A549 (cell line): ENCODE data around the gene POLDIP3. TPM values are rescaled to one million over a fixed set of nuclear protein-coding genes. Genes with fewer than 3 reads are reported as not detected.
"Not testable (repeated sequence)": the region's sequence is repeated elsewhere in the genome, so short reads cannot be mapped to it uniquely, and the experiment has no call there.

Experiments
- ATAC-seq, 2 experiments: fragments of 200-7000 bp in 1 of 2; fragments of >200 bp in 1 of 2; cut with Nextera tagmentation in 1 of 2; cut with Tn5 transposase in 1 of 2; 3 replicates each; pipeline versions ENCODE4 v1.8.0 to v1.9.1; 2018 to 2020; ENCODE audit warnings: mild to moderate bottlenecking in 1 of 2, moderate library complexity in 1 of 2
- CTCF ChIA-PET: fragments of 300-600 bp; sonication (Branson Sonifier 250); formaldehyde crosslinking; extraction: SDS; loops from one replicate; lab custom pipeline; 2021; ENCODE audit warnings: antibody characterized with exemption, inconsistent platforms; lab: Yijun Ruan, JAX
- POLR2A ChIA-PET: fragments of 350-600 bp; formaldehyde crosslinking; extraction: SDS; loops from one replicate; lab custom pipeline; 2021; ENCODE audit warnings: antibody characterized with exemption, inconsistent platforms; lab: Yijun Ruan, JAX
- DNase-seq, 2 experiments: peaks; one replicate each; pipeline versions ENCODE4 v3.0.0 to v3.0.0-alpha.2; 2011 to 2016; ENCODE audit warnings: low read depth in 1 of 2, low spot score in 1 of 2
- FAIRE-seq: peaks from 2 replicates; lab custom pipeline; 2011; peaks lifted over from hg19 to GRCh38; lab: Jason Lieb, UNC
- H3K27ac ChIP-seq, 2 experiments: fragments of >200 bp; sonication (Bioruptor Twin); formaldehyde crosslinking; 3 replicates each; pipeline ENCODE4 v1.5.1; 2016 to 2017
- H3K4me1 ChIP-seq: fragments of >200 bp; sonication (Bioruptor Twin); formaldehyde crosslinking; 3 replicates; pipeline ENCODE4 v1.6.1; 2016
- H3K4me2 ChIP-seq: fragments of >200 bp; sonication (Bioruptor Twin); formaldehyde crosslinking; 3 replicates; pipeline ENCODE4 v1.6.1; 2016
- H3K4me3 ChIP-seq: fragments of >200 bp; sonication (Bioruptor Twin); formaldehyde crosslinking; 3 replicates; pipeline ENCODE4 v1.5.1; 2016
- H3K9me3 ChIP-seq: fragments of >200 bp; sonication (Bioruptor Twin); formaldehyde crosslinking; 3 replicates; pipeline ENCODE4 v1.6.1; 2016
- CEBPB ChIP-seq, 2 experiments: fragments of >200 bp in 1 of 2; sonication (Bioruptor Twin) in 1 of 2; formaldehyde crosslinking in 1 of 2; IDR thresholded peaks; 2 replicates each; pipeline ENCODE4 v1.6.1; 2012 to 2016
- EP300 ChIP-seq, 2 experiments: fragments of >200 bp; sonication (Bioruptor Twin); formaldehyde crosslinking; IDR thresholded peaks; 2 replicates in 1 of 2; 3 replicates in 1 of 2; pipeline ENCODE4 v1.6.1; 2016 to 2017
- ESRRA ChIP-seq: fragments of 150-350 bp; IDR thresholded peaks from 2 replicates; pipeline ENCODE4 v1.6.1; 2014; ENCODE audit warnings: mild to moderate bottlenecking, low read length, borderline replicate concordance
- FOSL2 ChIP-seq, 2 experiments: fragments of 450-650 bp in 1 of 2; fragments of >200 bp in 1 of 2; sonication (Bioruptor Twin) in 1 of 2; formaldehyde crosslinking; IDR thresholded peaks; 2 replicates each; pipeline versions ENCODE4 v1.5.0 to v1.6.1; 2016 to 2020; ENCODE audit warnings: mild to moderate bottlenecking in 1 of 2, moderate library complexity in 1 of 2
- GATA3 ChIP-seq: IDR thresholded peaks from 2 replicates; pipeline ENCODE4 v1.6.1; 2012; ENCODE audit warnings: borderline replicate concordance
- JUN ChIP-seq, 2 experiments: fragments of >200 bp; sonication (Bioruptor Twin); formaldehyde crosslinking; IDR thresholded peaks; 2 replicates in 1 of 2; 3 replicates in 1 of 2; pipeline ENCODE4 v1.6.1; 2016 to 2017
- KDM5A ChIP-seq: fragments of 200-600 bp; sonication (generic); IDR thresholded peaks from 2 replicates; pipeline ENCODE4 v1.6.1; 2016; ENCODE audit warnings: antibody characterized with exemption, mild to moderate bottlenecking
- POLR2A ChIP-seq: IDR thresholded peaks from 2 replicates; pipeline ENCODE4 v1.6.1; 2012; ENCODE audit warnings: mild to moderate bottlenecking, low read length
- RCOR1 ChIP-seq: fragments of 150-350 bp; IDR thresholded peaks from 2 replicates; pipeline ENCODE4 v1.6.1; 2014; ENCODE audit warnings: antibody characterized with exemption, low read length, low read depth
- RFX5 ChIP-seq: fragments of 450-650 bp; IDR thresholded peaks from 2 replicates; pipeline ENCODE4 v1.7.1; 2014; ENCODE audit warnings: antibody characterized with exemption, mild to moderate bottlenecking, moderate library complexity
- ZFP36 ChIP-seq: fragments of 450-650 bp; IDR thresholded peaks from 2 replicates; pipeline ENCODE4 v1.6.1; 2014; ENCODE audit warnings: borderline replicate concordance; ENCODE audit not compliant: partially characterized antibody
- WGBS: methylation state at CpG from one replicate; pipeline ENCODE4 v1.1.6; 2017; ENCODE audit errors: missing lambda C conversion rate; 5-methylcytosine and 5-hydroxymethylcytosine counted together
- polyA plus RNA-seq, 4 experiments: library from polyadenylated mRNA; depleted of rRNA in 3 of 4; stranded (reverse); fragments of >200 nt; fragmentation: RNase III in 1 of 4; extraction: RNeasy Plus Mini Kit Qiagen cat#74134 plus additional on column Dnase treatment in 1 of 4; gene quantifications; 2 replicates in 3 of 4; 3 replicates in 1 of 4; pipeline ENCODE4 v1.2.3, GENCODE V29; 2011 to 2017
- TF ChIP-seq, protein P1 (sequence below): IDR thresholded peaks from 2 replicates; pipeline ENCODE4 v1.6.1; 2012
- TF ChIP-seq, protein P2 (sequence below): fragments of 250-450 bp; sonication (Bioruptor Pico); IDR thresholded peaks from 2 replicates; pipeline ENCODE4 v1.5.0; 2021; ENCODE audit warnings: mild to moderate bottlenecking, moderate library complexity, borderline replicate concordance
- TF ChIP-seq, protein P3 (sequence below): IDR thresholded peaks from 2 replicates; pipeline ENCODE4 v1.6.1; 2012
- TF ChIP-seq, protein P4 (sequence below): fragments of 150-350 bp; IDR thresholded peaks from 2 replicates; pipeline ENCODE4 v1.6.1; 2014; ENCODE audit warnings: low read depth, mild to moderate bottlenecking, low read length
- TF ChIP-seq, protein P5 (sequence below): fragments of 200-600 bp; sonication (generic); IDR thresholded peaks from 2 replicates; pipeline ENCODE4 v1.6.1; 2016; ENCODE audit warnings: antibody characterized with exemption, mild to moderate bottlenecking, moderate library complexity

POLDIP3 gene
- polyA plus RNA-seq, 2 of the 4 experiments (the other 2 are of a cell fraction) = 31.5 to 31.8 TPM

DNA sequence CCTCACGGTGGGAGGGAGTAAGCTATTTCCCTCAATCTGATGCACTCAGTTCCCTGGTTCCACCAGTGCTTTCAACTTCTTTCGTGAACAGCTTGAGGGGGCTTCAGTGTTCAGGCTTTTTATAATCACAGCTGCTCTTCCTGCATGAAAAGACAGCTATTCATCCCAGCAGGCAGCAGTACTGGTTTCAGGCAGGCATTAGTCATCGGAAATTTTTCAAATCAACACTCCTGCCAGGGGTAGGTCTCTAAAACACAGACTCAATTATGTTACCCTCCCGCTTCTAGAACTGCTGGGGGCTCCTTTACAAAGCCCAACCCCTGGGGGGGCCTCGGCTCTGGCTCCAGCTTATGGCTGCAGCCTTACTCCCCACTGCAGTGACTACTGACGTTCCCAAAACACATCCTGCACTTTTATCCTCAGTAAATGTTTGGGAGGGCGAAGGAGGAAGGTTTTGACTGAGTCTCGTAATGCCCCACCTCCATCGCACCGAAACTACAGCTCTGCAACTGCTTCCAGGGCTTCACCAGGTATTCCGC lies 5.8 kb downstream of the POLDIP3 start (continued):
- TF ChIP-seq, protein P1, sequence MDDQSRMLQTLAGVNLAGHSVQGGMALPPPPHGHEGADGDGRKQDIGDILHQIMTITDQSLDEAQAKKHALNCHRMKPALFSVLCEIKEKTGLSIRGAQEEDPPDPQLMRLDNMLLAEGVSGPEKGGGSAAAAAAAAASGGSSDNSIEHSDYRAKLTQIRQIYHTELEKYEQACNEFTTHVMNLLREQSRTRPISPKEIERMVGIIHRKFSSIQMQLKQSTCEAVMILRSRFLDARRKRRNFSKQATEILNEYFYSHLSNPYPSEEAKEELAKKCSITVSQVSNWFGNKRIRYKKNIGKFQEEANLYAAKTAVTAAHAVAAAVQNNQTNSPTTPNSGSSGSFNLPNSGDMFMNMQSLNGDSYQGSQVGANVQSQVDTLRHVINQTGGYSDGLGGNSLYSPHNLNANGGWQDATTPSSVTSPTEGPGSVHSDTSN = no peak
- no peak for TF ChIP-seq FOSL2 (IDR thresholded peaks at IDR 0.05)
- TF ChIP-seq FOSL2 (CRISPR knock-in tag; IDR thresholded peaks at IDR 0.05) = no peak
- TF ChIP-seq, protein P2, sequence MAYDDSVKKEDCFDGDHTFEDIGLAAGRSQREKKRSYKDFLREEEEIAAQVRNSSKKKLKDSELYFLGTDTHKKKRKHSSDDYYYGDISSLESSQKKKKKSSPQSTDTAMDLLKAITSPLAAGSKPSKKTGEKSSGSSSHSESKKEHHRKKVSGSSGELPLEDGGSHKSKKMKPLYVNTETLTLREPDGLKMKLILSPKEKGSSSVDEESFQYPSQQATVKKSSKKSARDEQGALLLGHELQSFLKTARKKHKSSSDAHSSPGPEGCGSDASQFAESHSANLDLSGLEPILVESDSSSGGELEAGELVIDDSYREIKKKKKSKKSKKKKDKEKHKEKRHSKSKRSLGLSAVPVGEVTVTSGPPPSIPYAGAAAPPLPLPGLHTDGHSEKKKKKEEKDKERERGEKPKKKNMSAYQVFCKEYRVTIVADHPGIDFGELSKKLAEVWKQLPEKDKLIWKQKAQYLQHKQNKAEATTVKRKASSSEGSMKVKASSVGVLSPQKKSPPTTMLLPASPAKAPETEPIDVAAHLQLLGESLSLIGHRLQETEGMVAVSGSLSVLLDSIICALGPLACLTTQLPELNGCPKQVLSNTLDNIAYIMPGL (CRISPR knock-in tag) = no peak
- no peak for TF ChIP-seq CEBPB (IDR thresholded peaks at IDR 0.05)
- no peak for TF ChIP-seq ZFP36
- TF ChIP-seq JUN (IDR thresholded peaks at IDR 0.05) = no peak
- TF ChIP-seq RFX5 = no peak
- TF ChIP-seq, protein P3, sequence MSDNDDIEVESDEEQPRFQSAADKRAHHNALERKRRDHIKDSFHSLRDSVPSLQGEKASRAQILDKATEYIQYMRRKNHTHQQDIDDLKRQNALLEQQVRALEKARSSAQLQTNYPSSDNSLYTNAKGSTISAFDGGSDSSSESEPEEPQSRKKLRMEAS = no peak

DNA sequence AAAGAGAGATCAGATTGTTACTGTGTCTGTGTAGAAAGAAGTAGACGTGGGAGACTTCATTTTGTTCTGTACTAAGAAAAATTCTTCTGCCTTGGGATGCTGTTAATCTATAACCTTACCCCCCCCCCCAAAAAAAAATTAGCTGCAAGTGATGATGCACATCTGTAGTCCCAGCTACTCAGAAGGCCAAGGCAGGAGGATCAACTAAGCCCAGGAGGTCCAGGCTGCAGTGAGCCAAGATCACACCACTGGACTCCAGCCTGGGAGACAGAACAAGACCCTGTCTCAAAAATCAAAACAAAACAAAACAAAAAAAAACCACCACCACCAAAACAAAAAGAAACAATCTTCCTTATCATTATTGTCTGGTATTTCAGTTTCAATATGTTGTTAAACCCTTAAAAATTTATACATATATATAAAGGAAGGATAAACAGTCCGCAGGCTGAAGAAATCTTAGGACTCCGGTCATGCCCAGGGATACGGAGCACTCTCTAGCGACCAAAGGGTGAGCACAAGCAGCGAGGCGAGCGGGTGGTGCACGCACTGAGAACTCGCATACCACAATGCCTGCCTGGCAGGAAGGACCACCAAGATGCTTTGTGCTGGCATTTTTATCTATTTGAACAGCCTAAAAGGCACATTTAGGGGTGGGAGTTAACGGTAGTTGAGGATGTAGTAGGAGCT lies 6.4 kb downstream of the POLDIP3 start:
- 0 out of 3 replicates have a peak overlapping the region, but pooled peaks have one; percentile 25 for H3K4me2 ChIP-seq
- DNase-seq = no peak
- FAIRE-seq = no peak

DNA sequence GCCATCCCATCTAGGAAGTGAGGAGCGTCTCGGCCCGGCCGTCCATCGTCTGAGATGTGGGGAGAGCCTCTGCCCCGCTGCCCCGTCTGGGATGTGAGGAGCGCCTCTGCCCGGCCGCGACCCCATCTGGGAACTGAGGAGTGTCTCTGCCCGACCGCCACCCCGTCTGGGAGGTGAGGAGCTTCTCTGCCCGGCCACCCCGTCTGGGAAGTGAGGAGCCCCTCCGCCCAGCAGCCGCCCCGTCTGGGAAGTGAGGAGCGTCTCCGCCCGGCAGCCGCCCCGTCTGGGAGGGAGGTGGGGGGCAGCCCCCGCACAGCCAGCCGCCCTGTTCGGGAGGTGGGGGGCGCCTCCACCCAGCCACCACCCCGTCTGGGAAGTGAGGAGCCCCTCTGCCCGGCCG lies 7.0 kb downstream of the POLDIP3 start:
- POLR2A ChIA-PET = not testable (repeated sequence)

More for the DNA sequence above, 6.4 kb downstream of the POLDIP3 start:
- no peak; a peak in 2 of 6 replicates for ATAC-seq
- no peaks in the 10 kb centered on the region for H3K9me3 ChIP-seq
- ChIA-PET CTCF (interaction anchor here (1.3 kb wide), 1 partner anchor 96 kb away, joined by 3 read pairs; no protein-coding TSS in a partner anchor), POLR2A (no interaction called here)
- WGBS = 91% methylated on average over 11 of the region's 11 CpGs
- H3K27ac ChIP-seq = peak overlapping the region in 1 of 2 experiments; percentile 59; a peak in 1 of 6 replicates
- no peak overlapping the region for H3K4me3 ChIP-seq
- H3K4me1 ChIP-seq = peaks cover 32% of the 10 kb centered on the region
- TF ChIP-seq, protein P4, sequence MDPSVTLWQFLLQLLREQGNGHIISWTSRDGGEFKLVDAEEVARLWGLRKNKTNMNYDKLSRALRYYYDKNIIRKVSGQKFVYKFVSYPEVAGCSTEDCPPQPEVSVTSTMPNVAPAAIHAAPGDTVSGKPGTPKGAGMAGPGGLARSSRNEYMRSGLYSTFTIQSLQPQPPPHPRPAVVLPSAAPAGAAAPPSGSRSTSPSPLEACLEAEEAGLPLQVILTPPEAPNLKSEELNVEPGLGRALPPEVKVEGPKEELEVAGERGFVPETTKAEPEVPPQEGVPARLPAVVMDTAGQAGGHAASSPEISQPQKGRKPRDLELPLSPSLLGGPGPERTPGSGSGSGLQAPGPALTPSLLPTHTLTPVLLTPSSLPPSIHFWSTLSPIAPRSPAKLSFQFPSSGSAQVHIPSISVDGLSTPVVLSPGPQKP = no peak
- no peak for TF ChIP-seq KDM5A
- no peak for TF ChIP-seq RCOR1
- TF ChIP-seq, protein P5, sequence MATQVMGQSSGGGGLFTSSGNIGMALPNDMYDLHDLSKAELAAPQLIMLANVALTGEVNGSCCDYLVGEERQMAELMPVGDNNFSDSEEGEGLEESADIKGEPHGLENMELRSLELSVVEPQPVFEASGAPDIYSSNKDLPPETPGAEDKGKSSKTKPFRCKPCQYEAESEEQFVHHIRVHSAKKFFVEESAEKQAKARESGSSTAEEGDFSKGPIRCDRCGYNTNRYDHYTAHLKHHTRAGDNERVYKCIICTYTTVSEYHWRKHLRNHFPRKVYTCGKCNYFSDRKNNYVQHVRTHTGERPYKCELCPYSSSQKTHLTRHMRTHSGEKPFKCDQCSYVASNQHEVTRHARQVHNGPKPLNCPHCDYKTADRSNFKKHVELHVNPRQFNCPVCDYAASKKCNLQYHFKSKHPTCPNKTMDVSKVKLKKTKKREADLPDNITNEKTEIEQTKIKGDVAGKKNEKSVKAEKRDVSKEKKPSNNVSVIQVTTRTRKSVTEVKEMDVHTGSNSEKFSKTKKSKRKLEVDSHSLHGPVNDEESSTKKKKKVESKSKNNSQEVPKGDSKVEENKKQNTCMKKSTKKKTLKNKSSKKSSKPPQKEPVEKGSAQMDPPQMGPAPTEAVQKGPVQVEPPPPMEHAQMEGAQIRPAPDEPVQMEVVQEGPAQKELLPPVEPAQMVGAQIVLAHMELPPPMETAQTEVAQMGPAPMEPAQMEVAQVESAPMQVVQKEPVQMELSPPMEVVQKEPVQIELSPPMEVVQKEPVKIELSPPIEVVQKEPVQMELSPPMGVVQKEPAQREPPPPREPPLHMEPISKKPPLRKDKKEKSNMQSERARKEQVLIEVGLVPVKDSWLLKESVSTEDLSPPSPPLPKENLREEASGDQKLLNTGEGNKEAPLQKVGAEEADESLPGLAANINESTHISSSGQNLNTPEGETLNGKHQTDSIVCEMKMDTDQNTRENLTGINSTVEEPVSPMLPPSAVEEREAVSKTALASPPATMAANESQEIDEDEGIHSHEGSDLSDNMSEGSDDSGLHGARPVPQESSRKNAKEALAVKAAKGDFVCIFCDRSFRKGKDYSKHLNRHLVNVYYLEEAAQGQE = no peak
- TF ChIP-seq POLR2A = no peak
- no peak for TF ChIP-seq FOSL2 (IDR thresholded peaks at IDR 0.05)
- no peak for TF ChIP-seq FOSL2 (CRISPR knock-in tag; IDR thresholded peaks at IDR 0.05)
- TF ChIP-seq GATA3 = no peak
- TF ChIP-seq EP300 (IDR thresholded peaks at IDR 0.05) = no peak
- no peak for TF ChIP-seq ESRRA

More for the DNA sequence above, 7.0 kb downstream of the POLDIP3 start:
- ATAC-seq, H3K9me3 ChIP-seq, FAIRE-seq, H3K4me3 ChIP-seq, H3K4me2 ChIP-seq, DNase-seq, H3K27ac ChIP-seq: not testable (repeated sequence)
- WGBS = 91% methylated on average over 3 of the region's 31 CpGs
- CTCF ChIA-PET = interaction anchor here (1.3 kb wide), 1 partner anchor 95 kb away, joined by 3 read pairs; no protein-coding TSS in a partner anchor
- peaks cover 26% of the 10 kb centered on the region for H3K4me1 ChIP-seq
